ENCODE results near the gene FSD1.

DNA sequence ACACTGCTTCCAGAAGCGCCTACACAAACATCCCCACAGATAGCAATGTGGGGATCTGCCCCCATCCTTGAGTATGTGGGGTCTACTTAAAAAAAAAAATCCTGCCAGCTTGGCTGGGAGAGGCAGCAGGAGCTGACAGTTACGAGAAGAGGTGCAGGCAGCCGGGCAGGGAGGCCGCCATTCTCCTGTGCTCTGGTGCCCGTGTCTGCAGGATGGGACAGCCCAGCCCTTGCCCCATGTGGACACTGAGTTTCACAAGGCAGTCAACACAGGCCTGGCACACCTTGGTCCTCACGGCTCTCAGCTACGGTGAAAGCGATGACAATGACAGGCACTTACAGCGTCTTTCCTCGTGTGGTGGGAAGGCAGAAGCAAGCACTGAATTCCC lies 62.9 kb downstream of the FSD1 start:
- TF ChIP-seq EZH2 (IDR thresholded peaks at IDR 0.05; ENCODE audit: insufficient read depth, poor library complexity, severe bottlenecking) (no peak), EZH2phosphoT487 (IDR thresholded peaks at IDR 0.05; ENCODE audit: insufficient read depth, low read depth) (no peak)
